GM18505 (cell line): ENCODE measurements around the gene TBC1D22A.

Source experiments
- ATAC-seq: cut with Tn5 transposase; IDR thresholded peaks from one replicate; pipeline ENCODE4 v1.9.1; 2021; ENCODE audit not compliant: unreplicated experiment
- POLR2A ChIP-seq: IDR thresholded peaks from 4 replicates; pipeline ENCODE4 v1.6.1; 2011; ENCODE audit warnings: borderline replicate concordance; ENCODE audit not compliant: insufficient read depth, insufficient read length; ENCODE audit errors: extremely low read depth

Gene TBC1D22A

GRCh38 chr22:46907241-46908215 lies 145.1 kb downstream of the TBC1D22A start:
- TF ChIP-seq POLR2A, result no peak
- no peak for ATAC-seq

GRCh38 chr22:46908641-46909107 lies 146.2 kb downstream of the TBC1D22A start:
- ATAC-seq, result no peak

GRCh38 chr22:46909237-46910030 lies 147.0 kb downstream of the TBC1D22A start:
- no peak for ATAC-seq
- TF ChIP-seq POLR2A, result no peak

More at GRCh38 chr22:46908641-46909107, 146.2 kb downstream of the TBC1D22A start:
- no peak for TF ChIP-seq POLR2A

- no peak for ATAC-seq
- no peak for TF ChIP-seq POLR2A
Observed at GRCh38 chr22:46910624-46911023, 148.2 kb downstream of the TBC1D22A start.

GRCh38 chr22:46911346-46911745 lies 148.9 kb downstream of the TBC1D22A start:
- ATAC-seq, result no peak
- TF ChIP-seq POLR2A, result no peak

GRCh38 chr22:46913351-46913750 lies 150.9 kb downstream of the TBC1D22A start:
- no peak for TF ChIP-seq POLR2A
- ATAC-seq, result no peak

- no peak for ATAC-seq
- no peak for TF ChIP-seq POLR2A
Observed at GRCh38 chr22:46914481-46914880, 152.0 kb downstream of the TBC1D22A start.

- ATAC-seq, result no peak
- TF ChIP-seq POLR2A, result no peak
Observed at GRCh38 chr22:46914916-46915894, 152.8 kb downstream of the TBC1D22A start.

GRCh38 chr22:46915950-46916730 lies 153.7 kb downstream of the TBC1D22A start:
- TF ChIP-seq POLR2A, result no peak
- no peak for ATAC-seq

GRCh38 chr22:46916886-46917770 lies 154.7 kb downstream of the TBC1D22A start:
- no peak for TF ChIP-seq POLR2A
- ATAC-seq, result no peak

GRCh38 chr22:46917771-46918101 lies 155.3 kb downstream of the TBC1D22A start:
- no peak for TF ChIP-seq POLR2A
- no peak for ATAC-seq
